ENCODE results near the gene DNAJB13.

The DNAJB13 gene

GRCh38 chr11:73971175-73971719 lies 20.4 kb downstream of the DNAJB13 start:
- Histone ChIP-seq H3K9ac (ENCODE audit: low read length) (no peak overlapping the region), H3K27ac (ENCODE audit: low read depth, low read length) (no peak overlapping the region), H3K9me3 (ENCODE audit: insufficient read depth, low read length) (no peaks in the 10 kb centered on the region), H3K9me2 (replicated peaks; ENCODE audit: insufficient read depth, low read length) (no peaks in the 10 kb centered on the region), H3K4me2 (ENCODE audit: low read depth, low read length, poor library complexity, severe bottlenecking) (no peak overlapping the region), H4K20me1 (ENCODE audit: low read depth, low read length) (no peaks in the 10 kb centered on the region), H2AFZ (ENCODE audit: low read depth, low read length, severe bottlenecking) (no peak overlapping the region), H3K36me3 (ENCODE audit: low read length) (no peaks in the 10 kb centered on the region), H3K79me2 (ENCODE audit: insufficient read depth, low read length) (no peaks in the 10 kb centered on the region), H3F3A (ENCODE audit: insufficient read depth) (peaks cover 7% of the 10 kb centered on the region; the same call in 1 of the 2 replicates), H3K4me3 (ENCODE audit: insufficient read depth, low read length, poor library complexity, severe bottlenecking) (no peak overlapping the region), H3K27me3 (ENCODE audit: low read length) (no peaks in the 10 kb centered on the region)
- TF ChIP-seq EZH2phosphoT487 (conservative IDR thresholded peaks at IDR 0.05; ENCODE audit: low read length): no peak
- no peak for TF ChIP-seq CTCF (IDR thresholded peaks at IDR 0.05; ENCODE audit: insufficient read depth, low read length, poor library complexity, severe bottlenecking)

- Histone ChIP-seq H3K36me3 (ENCODE audit: low read length) (peaks cover 9% of the 10 kb centered on the region; the same call in 1 of the 2 replicates), H3K9me3 (ENCODE audit: insufficient read depth, low read length) (no peaks in the 10 kb centered on the region), H3F3A (ENCODE audit: insufficient read depth) (peaks cover 7% of the 10 kb centered on the region), H2AFZ (ENCODE audit: low read depth, low read length, severe bottlenecking) (no peak overlapping the region), H3K79me2 (ENCODE audit: insufficient read depth, low read length) (no peaks in the 10 kb centered on the region), H3K4me2 (ENCODE audit: low read depth, low read length, poor library complexity, severe bottlenecking) (no peak overlapping the region), H3K27me3 (ENCODE audit: low read length) (no peaks in the 10 kb centered on the region), H3K27ac (ENCODE audit: low read depth, low read length) (no peak overlapping the region), H4K20me1 (ENCODE audit: low read depth, low read length) (no peaks in the 10 kb centered on the region), H3K9me2 (replicated peaks; ENCODE audit: insufficient read depth, low read length) (no peaks in the 10 kb centered on the region), H3K9ac (ENCODE audit: low read length) (no peak overlapping the region), H3K4me3 (ENCODE audit: insufficient read depth, low read length, poor library complexity, severe bottlenecking) (no peak overlapping the region)
- no peak for TF ChIP-seq CTCF (IDR thresholded peaks at IDR 0.05; ENCODE audit: insufficient read depth, low read length, poor library complexity, severe bottlenecking)
- no peak for TF ChIP-seq EZH2phosphoT487 (conservative IDR thresholded peaks at IDR 0.05; ENCODE audit: low read length)
Observed at GRCh38 chr11:73972187-73972586, 21.4 kb downstream of the DNAJB13 start.

- no peaks in the 10 kb centered on the region for H3K9me3 ChIP-seq (ENCODE audit: insufficient read depth, low read length)
- H3K27ac ChIP-seq (ENCODE audit: low read depth, low read length): no peak overlapping the region
- H3K27me3 ChIP-seq (ENCODE audit: low read length): no peaks in the 10 kb centered on the region
- H3K9me2 ChIP-seq (replicated peaks; ENCODE audit: insufficient read depth, low read length): no peaks in the 10 kb centered on the region
- no peak overlapping the region for H3K4me3 ChIP-seq (ENCODE audit: insufficient read depth, low read length, poor library complexity, severe bottlenecking)
- no peaks in the 10 kb centered on the region for H4K20me1 ChIP-seq (ENCODE audit: low read depth, low read length)
- H3K4me2 ChIP-seq (ENCODE audit: low read depth, low read length, poor library complexity, severe bottlenecking): no peak overlapping the region
- no peak overlapping the region for H3K9ac ChIP-seq (ENCODE audit: low read length)
- no peak overlapping the region for H2AFZ ChIP-seq (ENCODE audit: low read depth, low read length, severe bottlenecking)
- H3K79me2 ChIP-seq (ENCODE audit: insufficient read depth, low read length): no peaks in the 10 kb centered on the region
- H3F3A ChIP-seq (ENCODE audit: insufficient read depth): peaks cover 7% of the 10 kb centered on the region
- TF ChIP-seq CTCF (IDR thresholded peaks at IDR 0.05; ENCODE audit: insufficient read depth, low read length, poor library complexity, severe bottlenecking): no peak
- TF ChIP-seq EZH2phosphoT487 (conservative IDR thresholded peaks at IDR 0.05; ENCODE audit: low read length): no peak
- peaks cover 9% of the 10 kb centered on the region; the same call in 1 of the 2 replicates for H3K36me3 ChIP-seq (ENCODE audit: low read length)
Observed at GRCh38 chr11:73972620-73973449, 22.0 kb downstream of the DNAJB13 start.

Data from SU-DHL-6 (cell line).